ENCODE data around the gene KIAA0513. TPM values are rescaled to one million over a fixed set of nuclear protein-coding genes. Genes with fewer than 3 reads are reported as not detected.

KIAA0513 gene
- total RNA-seq, 1 donor from 2014 or later, result 10.6 TPM

DNA sequence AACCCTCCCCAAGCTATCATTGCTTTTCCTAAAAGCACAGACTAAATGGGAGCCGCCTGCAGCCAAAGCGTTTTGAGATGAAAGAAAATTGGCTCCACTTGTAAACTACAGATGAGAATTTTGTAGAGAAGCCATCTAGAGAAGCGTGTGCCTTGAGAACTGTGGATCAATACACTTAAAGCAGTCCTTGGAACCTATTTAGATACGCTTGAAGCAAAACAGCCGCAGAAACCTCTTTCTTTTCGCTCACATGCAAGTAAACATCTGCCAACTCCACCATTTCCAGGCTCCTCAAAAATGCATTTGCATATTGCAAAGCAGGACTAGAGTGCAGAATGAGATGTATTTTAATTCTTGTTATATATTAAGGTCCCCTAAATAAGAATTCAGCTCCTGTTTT lies 13.1 kb downstream of the KIAA0513 start:
- no peaks in the 10 kb centered on the region for H3K27me3 Mint-ChIP-seq (ENCODE audit: unreplicated experiment)
- H3K4me1 Mint-ChIP-seq (ENCODE audit: unreplicated experiment), result no peaks in the 10 kb centered on the region
- peaks cover 5% of the 10 kb centered on the region for H3K36me3 Mint-ChIP-seq (ENCODE audit: unreplicated experiment)
- H3K9me3 Mint-ChIP-seq (ENCODE audit: unreplicated experiment), result no peaks in the 10 kb centered on the region
- H3K4me3 Mint-ChIP-seq (ENCODE audit: unreplicated experiment), result no peak overlapping the region
- TF ChIP-seq, protein P1, sequence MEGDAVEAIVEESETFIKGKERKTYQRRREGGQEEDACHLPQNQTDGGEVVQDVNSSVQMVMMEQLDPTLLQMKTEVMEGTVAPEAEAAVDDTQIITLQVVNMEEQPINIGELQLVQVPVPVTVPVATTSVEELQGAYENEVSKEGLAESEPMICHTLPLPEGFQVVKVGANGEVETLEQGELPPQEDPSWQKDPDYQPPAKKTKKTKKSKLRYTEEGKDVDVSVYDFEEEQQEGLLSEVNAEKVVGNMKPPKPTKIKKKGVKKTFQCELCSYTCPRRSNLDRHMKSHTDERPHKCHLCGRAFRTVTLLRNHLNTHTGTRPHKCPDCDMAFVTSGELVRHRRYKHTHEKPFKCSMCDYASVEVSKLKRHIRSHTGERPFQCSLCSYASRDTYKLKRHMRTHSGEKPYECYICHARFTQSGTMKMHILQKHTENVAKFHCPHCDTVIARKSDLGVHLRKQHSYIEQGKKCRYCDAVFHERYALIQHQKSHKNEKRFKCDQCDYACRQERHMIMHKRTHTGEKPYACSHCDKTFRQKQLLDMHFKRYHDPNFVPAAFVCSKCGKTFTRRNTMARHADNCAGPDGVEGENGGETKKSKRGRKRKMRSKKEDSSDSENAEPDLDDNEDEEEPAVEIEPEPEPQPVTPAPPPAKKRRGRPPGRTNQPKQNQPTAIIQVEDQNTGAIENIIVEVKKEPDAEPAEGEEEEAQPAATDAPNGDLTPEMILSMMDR (IDR thresholded peaks at IDR 0.05), result no peak
- no peak overlapping the region for H3K27ac Mint-ChIP-seq (ENCODE audit: unreplicated experiment)
- no peak for DNase-seq (ENCODE audit: extremely low spot score, unreplicated experiment)

DNA sequence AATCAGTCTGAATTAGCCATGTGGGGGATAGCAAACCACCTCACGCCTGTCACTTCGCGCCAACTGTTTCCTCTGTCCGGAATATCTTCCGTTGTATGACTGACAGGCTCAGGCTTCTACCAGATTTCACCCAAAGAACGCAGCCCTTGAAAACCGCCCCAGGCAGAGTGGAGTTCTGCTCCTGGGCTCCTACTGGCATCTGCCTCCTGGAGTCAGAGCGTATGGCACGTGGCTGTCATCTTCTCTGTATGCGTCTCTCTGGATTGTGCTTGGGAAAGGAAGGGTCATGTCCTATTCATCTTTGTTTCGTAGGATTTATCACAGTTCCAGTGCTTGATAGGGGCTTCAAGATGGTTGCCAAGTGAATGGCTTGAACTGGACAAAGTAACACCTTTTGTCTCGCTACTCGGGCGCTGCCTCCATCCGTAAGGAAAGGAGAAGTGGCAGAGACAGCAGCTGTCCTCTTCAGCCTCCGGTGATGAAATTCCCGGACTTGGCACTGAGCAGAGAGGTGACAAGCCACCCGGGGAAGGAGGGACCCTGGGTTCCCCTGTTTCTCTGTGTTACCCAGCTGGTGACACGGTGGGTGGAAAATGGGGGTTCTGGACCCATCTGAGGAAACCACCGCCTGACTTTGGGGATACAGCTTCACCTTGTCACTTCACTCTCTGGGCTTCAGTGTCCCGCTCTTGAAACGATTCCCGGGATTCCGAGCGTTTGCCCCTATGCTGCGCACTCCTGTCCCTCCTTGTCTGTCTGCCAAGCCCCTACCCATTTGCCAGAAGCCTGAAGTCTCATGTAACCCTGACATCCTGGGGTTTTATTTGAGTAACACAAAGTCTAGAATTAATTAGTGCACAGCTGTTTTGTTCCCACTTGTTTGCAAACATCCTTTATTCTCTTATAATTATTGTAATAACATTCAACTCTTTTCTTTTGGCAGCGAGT lies 13.9 kb downstream of the KIAA0513 start:
- Mint-ChIP-seq H3K27me3 (ENCODE audit: unreplicated experiment) (no peaks in the 10 kb centered on the region), H3K27ac (ENCODE audit: unreplicated experiment) (no peak overlapping the region), H3K36me3 (ENCODE audit: unreplicated experiment) (peaks cover 5% of the 10 kb centered on the region), H3K4me3 (ENCODE audit: unreplicated experiment) (no peak overlapping the region), H3K9me3 (ENCODE audit: unreplicated experiment) (no peaks in the 10 kb centered on the region), H3K4me1 (ENCODE audit: unreplicated experiment) (no peaks in the 10 kb centered on the region)
- TF ChIP-seq, protein P1 (IDR thresholded peaks at IDR 0.05), result no peak
- no peak for DNase-seq (ENCODE audit: extremely low spot score, unreplicated experiment)

DNA sequence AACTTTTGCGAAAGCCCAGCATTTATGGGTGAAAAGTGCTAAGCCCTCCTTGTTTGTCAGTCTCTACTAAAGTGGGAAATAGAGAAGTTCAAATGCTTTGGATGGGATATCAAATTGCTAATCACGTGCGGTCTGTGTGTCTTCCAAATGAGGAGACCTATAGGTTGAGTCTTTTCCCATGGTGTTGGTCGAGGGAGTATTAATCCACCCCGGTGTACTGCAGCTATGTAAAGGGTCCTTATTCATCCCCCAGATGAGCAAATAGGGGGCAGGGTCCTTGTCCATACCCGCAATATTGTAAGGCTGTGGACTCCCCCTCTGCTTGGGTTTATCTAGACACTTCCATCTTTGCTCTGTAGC lies 14.6 kb downstream of the KIAA0513 start:
- H3K4me3 Mint-ChIP-seq (ENCODE audit: unreplicated experiment), result no peak overlapping the region
- no peaks in the 10 kb centered on the region for H3K4me1 Mint-ChIP-seq (ENCODE audit: unreplicated experiment)
- H3K27me3 Mint-ChIP-seq (ENCODE audit: unreplicated experiment), result no peaks in the 10 kb centered on the region
- TF ChIP-seq, protein P1 (IDR thresholded peaks at IDR 0.05), result no peak
- no peak for DNase-seq (ENCODE audit: extremely low spot score, unreplicated experiment)
- peaks cover 3% of the 10 kb centered on the region for H3K36me3 Mint-ChIP-seq (ENCODE audit: unreplicated experiment)
- no peak overlapping the region for H3K27ac Mint-ChIP-seq (ENCODE audit: unreplicated experiment)
- no peaks in the 10 kb centered on the region for H3K9me3 Mint-ChIP-seq (ENCODE audit: unreplicated experiment)

DNA sequence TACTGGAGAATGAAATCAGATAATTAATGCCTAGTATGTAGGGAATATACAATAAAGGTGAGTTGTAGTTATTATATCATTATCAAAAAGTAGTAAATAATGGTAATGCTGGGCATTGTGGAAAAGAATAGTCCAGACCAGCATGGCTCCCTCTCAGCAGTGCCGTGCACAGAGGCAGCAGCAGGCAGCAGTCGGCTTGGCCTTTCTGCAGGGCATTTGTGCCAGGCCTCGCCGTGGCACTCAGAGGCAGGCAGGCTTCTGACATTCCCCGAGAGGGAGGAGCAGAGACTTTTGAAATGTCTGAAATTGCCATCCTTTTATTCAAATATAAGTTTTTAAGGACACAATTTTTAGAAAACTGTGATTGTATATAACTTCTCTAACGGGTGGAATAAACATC lies 15.0 kb downstream of the KIAA0513 start:
- Mint-ChIP-seq H3K36me3 (ENCODE audit: unreplicated experiment) (peaks cover 2% of the 10 kb centered on the region), H3K27ac (ENCODE audit: unreplicated experiment) (no peak overlapping the region), H3K27me3 (ENCODE audit: unreplicated experiment) (no peaks in the 10 kb centered on the region), H3K4me1 (ENCODE audit: unreplicated experiment) (no peaks in the 10 kb centered on the region), H3K9me3 (ENCODE audit: unreplicated experiment) (no peaks in the 10 kb centered on the region), H3K4me3 (ENCODE audit: unreplicated experiment) (no peak overlapping the region)
- no peak for DNase-seq (ENCODE audit: extremely low spot score, unreplicated experiment)
- TF ChIP-seq, protein P1 (IDR thresholded peaks at IDR 0.05), result no peak

DNA sequence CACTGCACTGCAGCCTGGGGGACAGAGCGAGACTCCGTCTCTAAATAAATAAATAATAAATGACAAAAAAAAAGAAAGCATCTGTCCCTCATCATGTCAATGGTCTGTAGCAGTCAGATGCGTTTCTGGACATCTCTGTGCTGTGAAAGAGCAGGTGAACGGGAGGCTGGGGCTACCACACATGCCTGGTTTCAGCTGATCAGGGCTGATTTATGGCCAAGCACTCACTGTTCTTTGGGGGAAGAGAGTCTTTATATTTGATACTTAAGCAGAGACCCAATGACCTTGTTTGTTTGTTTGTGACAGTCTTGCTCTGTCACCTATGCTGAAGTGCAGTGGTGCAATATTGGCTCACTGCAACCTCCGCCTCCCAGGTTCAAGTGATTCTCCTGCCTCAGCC lies 17.5 kb downstream of the KIAA0513 start:
- Mint-ChIP-seq H3K27me3 (ENCODE audit: unreplicated experiment) (no peaks in the 10 kb centered on the region), H3K9me3 (ENCODE audit: unreplicated experiment) (no peaks in the 10 kb centered on the region), H3K36me3 (ENCODE audit: unreplicated experiment) (peaks cover 2% of the 10 kb centered on the region), H3K4me1 (ENCODE audit: unreplicated experiment) (peaks cover 4% of the 10 kb centered on the region), H3K4me3 (ENCODE audit: unreplicated experiment) (no peak overlapping the region), H3K27ac (ENCODE audit: unreplicated experiment) (no peak overlapping the region)
- TF ChIP-seq, protein P1 (IDR thresholded peaks at IDR 0.05), result no peak
- no peak for DNase-seq (ENCODE audit: extremely low spot score, unreplicated experiment)
